ENCODE results near the gene SOAT1.

The SOAT1 gene

GRCh38 chr1:179325836-179326235, 32.2 kb downstream of the SOAT1 start:
- H3K23ac ChIP-seq (ENCODE audit: low read length in 2 of 2), result no peak overlapping the region
- H3K4me3 ChIP-seq (ENCODE audit: insufficient read depth in 1 of 2, low read depth in 1 of 2, low read length in 2 of 2), result no peak overlapping the region
- H4K8ac ChIP-seq (ENCODE audit: low read length), result no peak overlapping the region
- no peak overlapping the region for H3K4ac ChIP-seq (ENCODE audit: low read depth in 1 of 2, low read length in 2 of 2)
- H3K27ac ChIP-seq (ENCODE audit: low read length, poor library complexity, severe bottlenecking), result no peak overlapping the region
- H3K4me2 ChIP-seq (ENCODE audit: low read length, poor library complexity, severe bottlenecking), result no peak overlapping the region
- WGBS, result 68% methylated on average over 2 of the region's 2 CpGs
- no peaks in the 10 kb centered on the region for H3K27me3 ChIP-seq (ENCODE audit: control insufficient read depth in 1 of 2, insufficient read depth in 1 of 2, low read length in 2 of 2)
- no peaks in the 10 kb centered on the region for H3K4me1 ChIP-seq (ENCODE audit: control insufficient read depth, insufficient read depth, low read depth, low read length)
- H4K91ac ChIP-seq (ENCODE audit: low read length), result no peak overlapping the region
- H3K36me3 ChIP-seq (ENCODE audit: control insufficient read depth in 1 of 2, insufficient read depth in 2 of 2, low read depth in 1 of 2, low read length in 2 of 2), result peaks cover 11 to 83% of the 10 kb centered on the region in 2 experiments
- no peak overlapping the region for H2AK5ac ChIP-seq (ENCODE audit: low read length, severe bottlenecking)
- H2BK15ac ChIP-seq (ENCODE audit: low read depth, poor library complexity, severe bottlenecking), result no peak overlapping the region
- no peak overlapping the region for H2BK5ac ChIP-seq (ENCODE audit: low read depth, low read length, poor library complexity, severe bottlenecking)
- no peaks in the 10 kb centered on the region for H3K9me3 ChIP-seq (ENCODE audit: control insufficient read depth, low read length)
- no peak overlapping the region for H2AFZ ChIP-seq (ENCODE audit: low read depth, low read length)
- no peak overlapping the region for H2BK120ac ChIP-seq (ENCODE audit: low read depth, low read length)
- H3K14ac ChIP-seq (ENCODE audit: low read length in 2 of 2), result no peak overlapping the region
- DNase-seq, result no peak
- no peak overlapping the region for H2BK12ac ChIP-seq (ENCODE audit: low read length in 2 of 2)
- H3K79me1 ChIP-seq (replicated peaks; ENCODE audit: low read length, poor library complexity, severe bottlenecking), result peaks cover 23% of the 10 kb centered on the region
- H3K18ac ChIP-seq (ENCODE audit: low read depth in 1 of 2, low read length in 2 of 2), result no peak overlapping the region
- no peak overlapping the region for H3K9ac ChIP-seq (ENCODE audit: low read length)

- Histone ChIP-seq H2BK15ac (ENCODE audit: low read depth, poor library complexity, severe bottlenecking) (no peak overlapping the region), H2BK120ac (ENCODE audit: low read depth, low read length) (no peak overlapping the region), H4K8ac (ENCODE audit: low read length) (no peak overlapping the region), H3K4me3 (ENCODE audit: insufficient read depth in 1 of 2, low read depth in 1 of 2, low read length in 2 of 2) (no peak overlapping the region), H2BK5ac (ENCODE audit: low read depth, low read length, poor library complexity, severe bottlenecking) (no peak overlapping the region), H3K4me1 (ENCODE audit: control insufficient read depth, insufficient read depth, low read depth, low read length) (no peaks in the 10 kb centered on the region), H3K9ac (ENCODE audit: low read length) (no peak overlapping the region), H3K36me3 (ENCODE audit: control insufficient read depth in 1 of 2, insufficient read depth in 2 of 2, low read depth in 1 of 2, low read length in 2 of 2) (peaks cover 9 to 83% of the 10 kb centered on the region in 2 experiments), H3K4me2 (ENCODE audit: low read length, poor library complexity, severe bottlenecking) (no peak overlapping the region), H2AFZ (ENCODE audit: low read depth, low read length) (no peak overlapping the region), H3K27me3 (ENCODE audit: control insufficient read depth in 1 of 2, insufficient read depth in 1 of 2, low read length in 2 of 2) (no peaks in the 10 kb centered on the region), H3K23ac (ENCODE audit: low read length in 2 of 2) (no peak overlapping the region), H3K4ac (ENCODE audit: low read depth in 1 of 2, low read length in 2 of 2) (no peak overlapping the region), H4K91ac (ENCODE audit: low read length) (no peak overlapping the region), H3K14ac (ENCODE audit: low read length in 2 of 2) (no peak overlapping the region), H2AK5ac (ENCODE audit: low read length, severe bottlenecking) (no peak overlapping the region), H2BK12ac (ENCODE audit: low read length in 2 of 2) (no peak overlapping the region), H3K27ac (ENCODE audit: low read length, poor library complexity, severe bottlenecking) (no peak overlapping the region), H3K79me1 (replicated peaks; ENCODE audit: low read length, poor library complexity, severe bottlenecking) (peaks cover 21% of the 10 kb centered on the region), H3K9me3 (ENCODE audit: control insufficient read depth, low read length) (no peaks in the 10 kb centered on the region), H3K18ac (ENCODE audit: low read depth in 1 of 2, low read length in 2 of 2) (no peak overlapping the region)
- no peak for DNase-seq
- WGBS, result 100% methylated on average over 2 of the region's 3 CpGs
Measured at GRCh38 chr1:179326746-179327145, 33.1 kb downstream of the SOAT1 start.

- no peak for DNase-seq
- Histone ChIP-seq H2AK5ac (ENCODE audit: low read length, severe bottlenecking) (no peak overlapping the region), H4K8ac (ENCODE audit: low read length) (no peak overlapping the region), H3K27me3 (ENCODE audit: control insufficient read depth in 1 of 2, insufficient read depth in 1 of 2, low read length in 2 of 2) (no peaks in the 10 kb centered on the region), H3K4me2 (ENCODE audit: low read length, poor library complexity, severe bottlenecking) (no peak overlapping the region), H2BK5ac (ENCODE audit: low read depth, low read length, poor library complexity, severe bottlenecking) (no peak overlapping the region), H2BK12ac (ENCODE audit: low read length in 2 of 2) (no peak overlapping the region), H3K4ac (ENCODE audit: low read depth in 1 of 2, low read length in 2 of 2) (no peak overlapping the region), H4K91ac (ENCODE audit: low read length) (no peak overlapping the region), H3K79me1 (replicated peaks; ENCODE audit: low read length, poor library complexity, severe bottlenecking) (peaks cover 21% of the 10 kb centered on the region), H3K9me3 (ENCODE audit: control insufficient read depth, low read length) (no peaks in the 10 kb centered on the region), H3K27ac (ENCODE audit: low read length, poor library complexity, severe bottlenecking) (no peak overlapping the region), H3K4me3 (ENCODE audit: insufficient read depth in 1 of 2, low read depth in 1 of 2, low read length in 2 of 2) (no peak overlapping the region), H3K18ac (ENCODE audit: low read depth in 1 of 2, low read length in 2 of 2) (no peak overlapping the region), H2AFZ (ENCODE audit: low read depth, low read length) (no peak overlapping the region), H3K14ac (ENCODE audit: low read length in 2 of 2) (no peak overlapping the region), H3K4me1 (ENCODE audit: control insufficient read depth, insufficient read depth, low read depth, low read length) (no peaks in the 10 kb centered on the region), H2BK15ac (ENCODE audit: low read depth, poor library complexity, severe bottlenecking) (no peak overlapping the region), H2BK120ac (ENCODE audit: low read depth, low read length) (no peak overlapping the region), H3K36me3 (ENCODE audit: control insufficient read depth in 1 of 2, insufficient read depth in 2 of 2, low read depth in 1 of 2, low read length in 2 of 2) (peaks cover 9 to 83% of the 10 kb centered on the region in 2 experiments), H3K23ac (ENCODE audit: low read length in 2 of 2) (no peak overlapping the region), H3K9ac (ENCODE audit: low read length) (no peak overlapping the region)
- WGBS, result 98% methylated on average over 5 of the region's 7 CpGs
Measured at GRCh38 chr1:179327196-179327595, 33.6 kb downstream of the SOAT1 start.

GRCh38 chr1:179327679-179328078, 34.1 kb downstream of the SOAT1 start:
- H4K8ac ChIP-seq (ENCODE audit: low read length), result no peak overlapping the region

More at GRCh38 chr1:179327679-179328078, 34.1 kb downstream of the SOAT1 start:
- Histone ChIP-seq H3K4ac (ENCODE audit: low read depth in 1 of 2, low read length in 2 of 2) (no peak overlapping the region), H3K4me2 (ENCODE audit: low read length, poor library complexity, severe bottlenecking) (no peak overlapping the region), H2BK15ac (ENCODE audit: low read depth, poor library complexity, severe bottlenecking) (no peak overlapping the region), H3K14ac (ENCODE audit: low read length in 2 of 2) (no peak overlapping the region), H3K9me3 (ENCODE audit: control insufficient read depth, low read length) (no peaks in the 10 kb centered on the region), H3K79me1 (replicated peaks; ENCODE audit: low read length, poor library complexity, severe bottlenecking) (peaks cover 16% of the 10 kb centered on the region), H4K91ac (ENCODE audit: low read length) (no peak overlapping the region), H3K4me1 (ENCODE audit: control insufficient read depth, insufficient read depth, low read depth, low read length) (no peaks in the 10 kb centered on the region), H3K27me3 (ENCODE audit: control insufficient read depth in 1 of 2, insufficient read depth in 1 of 2, low read length in 2 of 2) (no peaks in the 10 kb centered on the region), H2BK12ac (ENCODE audit: low read length in 2 of 2) (no peak overlapping the region), H3K9ac (ENCODE audit: low read length) (no peak overlapping the region), H3K18ac (ENCODE audit: low read depth in 1 of 2, low read length in 2 of 2) (no peak overlapping the region), H2BK5ac (ENCODE audit: low read depth, low read length, poor library complexity, severe bottlenecking) (no peak overlapping the region), H3K36me3 (ENCODE audit: control insufficient read depth in 1 of 2, insufficient read depth in 2 of 2, low read depth in 1 of 2, low read length in 2 of 2) (peaks cover 9 to 85% of the 10 kb centered on the region in 2 experiments), H3K23ac (ENCODE audit: low read length in 2 of 2) (no peak overlapping the region), H3K27ac (ENCODE audit: low read length, poor library complexity, severe bottlenecking) (no peak overlapping the region), H2BK120ac (ENCODE audit: low read depth, low read length) (no peak overlapping the region), H2AK5ac (ENCODE audit: low read length, severe bottlenecking) (no peak overlapping the region), H3K4me3 (ENCODE audit: insufficient read depth in 1 of 2, low read depth in 1 of 2, low read length in 2 of 2) (no peak overlapping the region), H2AFZ (ENCODE audit: low read depth, low read length) (no peak overlapping the region)
- 93% methylated on average over 3 of the region's 3 CpGs for WGBS
- DNase-seq, result no peak

Measured in mesenchymal stem cell (in vitro differentiated cells and primary cell).